Activated naive CD8-positive, alpha-beta T cell treated with anti-CD3 and anti-CD28 coated beads, Interleukin-2, amount 10 ng/mL, durations not matched to agents 7 days and 5 days (primary cell): Measurements from ENCODE around the gene ZBTB20. TPM values are rescaled to one million over a fixed set of nuclear protein-coding genes. Genes with fewer than 3 reads are reported as not detected.

Source experiments
- ATAC-seq: fragments of 150-1000 bp; cut with Tn5 transposase; one replicate; pipeline ENCODE4 v1.10.0; 2021; ENCODE audit warnings: low read depth, moderate library complexity
- POLR2A ChIA-PET: fragments of 350-600 bp; sonication (Branson Sonifier 250); formaldehyde crosslinking; loops from one replicate; lab custom pipeline; 2021; ENCODE audit warnings: antibody characterized with exemption; lab: Charles Lee
- DNase-seq: peaks from one replicate; pipeline ENCODE4 v3.0.0; 2021
- H3K27ac Mint-ChIP-seq: one replicate; pipeline ENCODE4 v1.8.0; 2022; ENCODE audit warnings: mild to moderate bottlenecking, mixed read lengths
- H3K27me3 Mint-ChIP-seq: one replicate; pipeline ENCODE4 v1.8.0; 2022; ENCODE audit warnings: mild to moderate bottlenecking, moderate library complexity, mixed read lengths
- H3K36me3 Mint-ChIP-seq: one replicate; pipeline ENCODE4 v1.8.0; 2021; ENCODE audit warnings: mild to moderate bottlenecking, mixed read lengths
- H3K4me1 Mint-ChIP-seq: one replicate; pipeline ENCODE4 v1.8.0; 2021; ENCODE audit warnings: mixed read lengths
- H3K4me3 Mint-ChIP-seq: one replicate; pipeline ENCODE4 v1.8.0; 2022; ENCODE audit warnings: mild to moderate bottlenecking, moderate library complexity, mixed read lengths
- H3K9me3 Mint-ChIP-seq: one replicate; pipeline ENCODE4 v1.8.0; 2021; ENCODE audit warnings: mixed read lengths
- total RNA-seq, 2 experiments: library from RNA; stranded (reverse); gene quantifications; one replicate each; pipeline ENCODE4 v1.2.3, GENCODE V29; 2021

The ZBTB20 gene
- total RNA-seq, 2 experiments from 2014 or later = 27.4 to 31.3 TPM

DNA sequence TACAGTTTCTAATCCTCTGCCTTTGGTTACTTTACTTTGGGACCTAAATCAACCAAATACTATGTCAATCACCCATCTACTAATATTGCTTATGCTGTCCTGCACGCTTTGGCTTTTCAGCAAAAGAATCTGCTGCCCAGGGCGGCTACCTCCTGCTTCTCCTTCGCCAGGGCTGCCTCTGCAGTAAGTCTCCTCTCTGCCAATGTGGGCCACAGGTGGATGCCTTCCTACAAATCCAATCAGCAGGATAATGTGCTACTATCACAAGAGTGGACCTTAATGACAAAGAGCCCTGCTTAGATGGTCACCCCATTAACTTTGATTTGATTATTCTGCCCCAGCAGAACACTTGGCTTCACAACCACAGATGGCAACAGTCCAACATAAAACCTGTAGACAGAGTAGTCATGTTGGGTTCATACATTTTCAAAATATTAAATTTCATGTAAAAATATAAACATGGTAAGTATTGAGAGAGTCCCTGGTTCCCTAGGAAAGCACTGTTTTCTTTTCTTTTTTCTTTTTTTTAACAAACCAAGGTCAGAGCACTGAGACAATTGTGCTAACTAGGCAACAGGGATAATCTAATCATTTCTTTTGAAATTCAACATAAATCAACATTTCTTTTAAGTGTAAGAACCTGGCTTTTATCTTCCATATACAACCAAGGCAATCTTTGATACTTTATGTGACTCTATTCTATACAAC lies 298.3 kb downstream of the ZBTB20 start:
- no peak overlapping the region for H3K4me3 Mint-ChIP-seq
- H3K4me1 Mint-ChIP-seq = peaks cover 2% of the 10 kb centered on the region
- DNase-seq (no peak), ATAC-seq (no peak)
- H3K27me3 Mint-ChIP-seq = no peaks in the 10 kb centered on the region
- no peaks in the 10 kb centered on the region for H3K9me3 Mint-ChIP-seq
- no peak overlapping the region for H3K27ac Mint-ChIP-seq
- POLR2A ChIA-PET = no interaction called here
- peaks cover 1% of the 10 kb centered on the region for H3K36me3 Mint-ChIP-seq

DNA sequence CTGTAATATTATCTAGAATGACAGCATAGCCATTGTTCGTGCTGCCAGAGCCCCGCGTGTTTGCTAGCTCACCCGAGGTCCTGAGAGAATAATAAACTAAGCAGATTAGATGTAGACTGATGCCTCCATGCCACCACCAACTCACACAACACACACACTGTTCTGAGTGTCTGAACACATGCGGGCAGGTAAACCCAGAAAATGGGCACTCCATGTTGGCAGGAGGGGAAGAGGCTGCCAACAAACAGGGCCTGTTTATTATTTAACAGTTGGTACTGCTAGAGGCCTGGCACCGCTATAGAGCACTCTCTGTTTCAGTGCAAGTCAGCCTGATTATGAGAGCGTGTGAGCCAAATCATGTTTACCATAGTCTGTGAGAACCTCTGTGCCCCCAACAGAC lies 299.0 kb downstream of the ZBTB20 start:
- Mint-ChIP-seq H3K27ac (no peak overlapping the region), H3K4me1 (peaks cover 2% of the 10 kb centered on the region), H3K9me3 (no peaks in the 10 kb centered on the region), H3K27me3 (no peaks in the 10 kb centered on the region), H3K4me3 (no peak overlapping the region), H3K36me3 (peaks cover 2% of the 10 kb centered on the region)
- ATAC-seq = no peak
- POLR2A ChIA-PET = no interaction called here
- DNase-seq = no peak

DNA sequence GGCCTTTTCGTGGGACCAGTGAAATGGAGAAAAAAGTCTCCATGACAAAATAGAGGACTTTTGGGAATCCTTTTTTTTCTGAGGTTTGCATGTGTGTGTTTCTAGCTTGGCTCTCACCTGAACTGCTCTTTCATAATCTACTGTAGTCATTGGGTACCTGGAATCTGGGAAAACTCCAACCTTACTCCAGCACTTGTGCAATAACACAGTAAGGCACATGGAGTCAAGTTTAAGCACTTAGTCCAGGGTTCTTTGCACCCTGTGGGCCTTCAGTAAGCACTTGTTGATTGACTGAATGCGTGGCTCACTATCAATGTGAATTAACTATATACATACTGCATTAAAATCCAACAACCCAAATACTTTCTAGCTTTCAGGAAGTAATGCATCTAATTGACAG lies 299.5 kb downstream of the ZBTB20 start:
- H3K36me3 Mint-ChIP-seq = peaks cover 5% of the 10 kb centered on the region
- POLR2A ChIA-PET = no interaction called here
- ATAC-seq (no peak), DNase-seq (no peak)
- H3K27me3 Mint-ChIP-seq = no peaks in the 10 kb centered on the region
- H3K4me1 Mint-ChIP-seq = peaks cover under 1% of the 10 kb centered on the region
- no peak overlapping the region for H3K4me3 Mint-ChIP-seq
- H3K9me3 Mint-ChIP-seq = no peaks in the 10 kb centered on the region
- H3K27ac Mint-ChIP-seq = no peak overlapping the region

DNA sequence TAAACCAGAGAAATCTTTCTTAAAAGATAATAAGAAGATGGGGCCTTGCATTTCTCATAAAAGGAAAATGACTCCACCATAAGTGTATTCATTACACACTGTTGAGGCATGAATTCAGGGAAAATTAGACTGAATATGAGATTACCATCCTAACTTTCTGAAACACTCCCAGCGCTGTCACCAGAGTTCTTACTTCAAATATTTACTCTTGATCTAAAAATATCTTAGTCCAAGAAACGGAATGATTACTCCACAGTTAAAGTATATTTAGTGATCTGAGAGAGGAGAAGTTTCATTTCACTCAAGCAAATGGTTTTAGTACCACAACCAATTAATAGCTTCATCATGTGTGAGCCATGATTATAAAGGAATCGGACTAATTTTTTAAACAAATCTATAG lies 300.3 kb downstream of the ZBTB20 start:
- no peak overlapping the region for H3K27ac Mint-ChIP-seq
- H3K9me3 Mint-ChIP-seq = no peaks in the 10 kb centered on the region
- POLR2A ChIA-PET = no interaction called here
- H3K4me3 Mint-ChIP-seq = no peak overlapping the region
- no peak for ATAC-seq
- peaks cover 3% of the 10 kb centered on the region for H3K36me3 Mint-ChIP-seq
- DNase-seq = no peak
- H3K4me1 Mint-ChIP-seq = no peaks in the 10 kb centered on the region
- H3K27me3 Mint-ChIP-seq = no peaks in the 10 kb centered on the region

DNA sequence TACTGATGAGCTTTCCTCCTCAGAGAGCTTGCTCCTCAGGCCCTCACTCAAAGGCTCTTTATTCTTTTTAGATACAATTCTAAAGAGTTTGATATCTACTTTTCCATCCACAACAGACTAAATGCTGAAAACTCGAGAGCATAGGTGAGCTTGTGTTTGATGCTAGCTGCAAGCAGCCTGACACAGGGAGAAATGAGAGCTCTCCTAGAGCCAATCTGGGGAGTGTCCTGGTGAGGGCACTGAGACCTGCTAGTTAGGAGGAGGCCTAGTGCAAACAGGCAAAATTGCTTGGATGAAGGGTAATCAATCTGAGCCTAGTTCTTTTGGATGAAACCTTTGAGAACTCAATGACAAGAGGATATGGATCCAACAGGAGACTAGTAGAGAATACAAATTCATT lies 300.8 kb downstream of the ZBTB20 start:
- ATAC-seq (no peak), DNase-seq (no peak)
- Mint-ChIP-seq H3K9me3 (no peaks in the 10 kb centered on the region), H3K27ac (no peak overlapping the region), H3K36me3 (peaks cover 3% of the 10 kb centered on the region), H3K4me1 (no peaks in the 10 kb centered on the region), H3K4me3 (no peak overlapping the region), H3K27me3 (no peaks in the 10 kb centered on the region)
- POLR2A ChIA-PET = no interaction called here

DNA sequence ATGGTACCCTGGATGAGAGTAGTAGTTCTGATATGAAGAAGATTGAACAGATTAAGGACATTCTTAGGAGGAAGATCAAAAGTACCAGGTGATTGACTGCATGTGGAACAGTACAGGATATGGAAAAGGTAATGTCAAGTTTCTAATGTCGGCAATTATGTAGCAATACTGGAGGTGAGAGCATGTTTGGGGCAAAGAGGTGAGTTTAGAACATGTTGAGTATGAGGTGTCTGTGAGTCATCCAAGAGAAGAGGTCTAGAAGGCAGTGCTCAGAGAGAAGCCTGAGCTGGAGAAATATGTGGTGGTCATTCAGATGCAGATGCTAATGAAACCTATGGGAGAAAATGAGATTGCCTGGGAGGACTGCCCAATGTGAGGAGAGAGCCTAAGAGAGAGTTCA lies 305.6 kb downstream of the ZBTB20 start:
- Mint-ChIP-seq H3K9me3 (no peaks in the 10 kb centered on the region), H3K4me3 (no peak overlapping the region), H3K27me3 (no peaks in the 10 kb centered on the region), H3K36me3 (peaks cover 5% of the 10 kb centered on the region), H3K27ac (no peak overlapping the region), H3K4me1 (no peaks in the 10 kb centered on the region)
- DNase-seq = no peak
- ATAC-seq = no peak
- POLR2A ChIA-PET = no interaction called here

DNA sequence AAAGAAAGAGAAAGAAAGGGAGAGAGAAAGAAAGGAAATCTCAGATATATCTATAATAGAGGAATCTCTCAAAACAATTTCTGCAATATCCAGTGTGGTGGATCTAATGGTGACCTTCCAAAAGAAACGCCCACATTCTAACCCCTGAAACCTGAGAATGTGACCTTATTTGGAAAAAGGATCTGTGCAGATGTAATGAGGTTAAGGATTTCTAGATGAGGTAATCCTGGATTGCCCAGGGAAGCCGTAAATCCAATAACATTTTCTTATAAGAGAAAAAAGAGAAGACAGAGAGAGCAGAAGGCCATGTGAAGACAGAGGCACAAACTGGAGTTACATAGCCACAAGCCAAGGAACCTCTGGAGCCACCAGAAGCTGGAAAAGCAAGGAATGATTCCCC lies 307.6 kb downstream of the ZBTB20 start:
- Mint-ChIP-seq H3K27me3 (no peaks in the 10 kb centered on the region), H3K9me3 (no peaks in the 10 kb centered on the region), H3K27ac (no peak overlapping the region), H3K4me3 (no peak overlapping the region), H3K4me1 (no peaks in the 10 kb centered on the region), H3K36me3 (peaks cover 6% of the 10 kb centered on the region)
- ATAC-seq (no peak), DNase-seq (no peak)
- POLR2A ChIA-PET = no interaction called here

DNA sequence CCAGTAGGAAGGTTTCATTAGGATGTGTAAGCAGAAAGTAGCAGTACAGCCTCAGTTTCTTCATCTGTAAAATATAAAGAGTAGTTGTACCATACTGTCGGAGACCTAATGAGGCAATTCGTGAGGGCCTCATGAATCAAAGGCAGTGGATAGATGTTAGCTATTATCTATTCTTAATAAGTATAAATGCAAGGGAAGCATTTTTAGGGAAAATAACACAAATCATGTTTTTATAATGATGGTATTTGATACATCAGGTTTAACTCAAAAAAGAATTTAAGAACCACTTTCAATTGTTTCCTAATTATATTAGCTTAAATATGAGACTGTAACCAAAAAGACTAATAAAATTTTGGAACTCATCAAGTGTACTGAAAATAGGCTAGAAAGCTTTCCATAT lies 309.1 kb downstream of the ZBTB20 start:
- no peak overlapping the region for H3K4me3 Mint-ChIP-seq
- ATAC-seq (no peak), DNase-seq (no peak)
- no peaks in the 10 kb centered on the region for H3K27me3 Mint-ChIP-seq
- H3K27ac Mint-ChIP-seq = no peak overlapping the region
- H3K4me1 Mint-ChIP-seq = no peaks in the 10 kb centered on the region
- POLR2A ChIA-PET = no interaction called here
- H3K36me3 Mint-ChIP-seq = peaks cover 5% of the 10 kb centered on the region
- no peaks in the 10 kb centered on the region for H3K9me3 Mint-ChIP-seq

DNA sequence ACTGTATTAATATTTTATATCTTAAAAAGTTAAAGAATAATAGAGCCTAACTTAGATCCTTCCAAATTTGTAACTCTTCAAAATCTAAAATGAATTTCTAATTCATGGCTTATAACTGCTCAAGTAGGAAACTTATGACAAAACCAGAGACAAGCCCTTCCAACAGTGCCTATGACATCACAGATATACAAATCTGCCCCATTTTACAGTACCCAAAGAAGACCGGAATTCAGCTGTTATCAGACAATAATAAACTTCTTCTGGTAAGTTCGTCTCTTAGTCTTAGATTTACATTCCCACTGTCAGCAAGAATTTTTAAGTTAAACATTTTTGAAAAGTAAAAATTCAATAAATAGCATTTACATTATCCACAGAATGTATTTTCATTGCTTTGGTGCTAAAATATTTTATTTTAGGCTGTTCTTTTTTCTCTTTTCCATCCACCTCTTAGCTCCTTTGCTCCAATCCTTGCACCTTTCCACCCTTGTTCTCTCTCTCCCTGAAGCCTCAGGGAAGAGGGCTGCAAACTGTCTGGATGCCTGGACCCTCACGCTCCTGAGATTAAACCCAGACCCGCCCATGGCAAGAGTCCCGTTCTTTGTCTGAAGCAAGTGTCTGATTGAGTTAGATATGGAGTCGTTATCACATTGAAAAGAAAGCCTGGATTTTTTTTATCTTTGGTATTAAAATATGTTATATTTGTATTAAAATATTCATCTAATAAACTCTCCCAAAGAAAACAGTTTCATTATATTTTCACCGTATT lies 312.7 kb downstream of the ZBTB20 start:
- POLR2A ChIA-PET = no interaction called here
- no peaks in the 10 kb centered on the region for H3K4me1 Mint-ChIP-seq
- ATAC-seq (no peak), DNase-seq (no peak)
- no peaks in the 10 kb centered on the region for H3K9me3 Mint-ChIP-seq
- no peaks in the 10 kb centered on the region for H3K27me3 Mint-ChIP-seq
- no peak overlapping the region for H3K27ac Mint-ChIP-seq
- no peak overlapping the region for H3K4me3 Mint-ChIP-seq
- peaks cover 3% of the 10 kb centered on the region for H3K36me3 Mint-ChIP-seq

DNA sequence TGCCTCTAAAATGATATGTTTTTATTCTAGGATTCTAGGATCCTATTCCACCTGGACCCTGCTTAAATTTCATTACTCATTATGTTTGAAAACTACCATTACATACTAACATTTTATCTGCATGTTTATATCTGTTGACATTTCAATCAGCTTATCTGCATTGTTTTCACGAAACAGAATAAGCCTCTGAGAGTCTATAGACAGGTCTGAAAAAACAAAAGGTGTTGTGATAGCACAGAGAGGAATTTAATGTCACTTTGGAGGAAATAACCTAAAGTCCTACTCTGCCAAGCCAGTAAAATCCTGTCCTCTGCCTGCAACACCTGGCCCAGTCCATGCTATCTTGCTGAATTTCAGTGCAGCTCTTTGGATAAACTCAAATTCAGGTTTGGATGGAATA lies 315.2 kb downstream of the ZBTB20 start:
- no peaks in the 10 kb centered on the region for H3K27me3 Mint-ChIP-seq
- no peaks in the 10 kb centered on the region for H3K4me1 Mint-ChIP-seq
- DNase-seq = no peak
- no peak overlapping the region for H3K27ac Mint-ChIP-seq
- POLR2A ChIA-PET = no interaction called here
- H3K36me3 Mint-ChIP-seq = peaks cover 3% of the 10 kb centered on the region
- ATAC-seq = no peak
- no peaks in the 10 kb centered on the region for H3K9me3 Mint-ChIP-seq
- no peak overlapping the region for H3K4me3 Mint-ChIP-seq

DNA sequence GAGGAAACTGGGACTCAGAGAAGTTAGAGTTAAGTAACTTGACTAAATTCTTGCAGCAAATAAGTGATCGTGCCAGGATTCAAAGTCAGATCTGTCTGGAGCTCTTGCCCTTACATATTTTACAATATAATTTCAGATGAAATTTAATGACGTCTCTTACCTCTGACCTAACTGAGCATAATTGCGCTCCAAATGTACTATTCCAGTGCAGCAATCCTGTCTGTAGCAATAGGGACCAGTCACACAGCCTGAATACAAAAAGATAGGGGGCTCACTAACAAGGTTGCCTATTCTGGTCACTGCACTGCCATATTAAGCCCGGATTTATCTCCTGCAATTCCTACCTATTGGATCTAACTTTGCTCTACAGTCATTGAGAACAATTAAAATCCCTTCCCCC lies 316.4 kb downstream of the ZBTB20 start:
- Mint-ChIP-seq H3K36me3 (no peaks in the 10 kb centered on the region), H3K4me3 (no peak overlapping the region), H3K27me3 (no peaks in the 10 kb centered on the region), H3K27ac (no peak overlapping the region), H3K9me3 (no peaks in the 10 kb centered on the region), H3K4me1 (no peaks in the 10 kb centered on the region)
- POLR2A ChIA-PET = no interaction called here
- no peak for ATAC-seq
- no peak for DNase-seq

DNA sequence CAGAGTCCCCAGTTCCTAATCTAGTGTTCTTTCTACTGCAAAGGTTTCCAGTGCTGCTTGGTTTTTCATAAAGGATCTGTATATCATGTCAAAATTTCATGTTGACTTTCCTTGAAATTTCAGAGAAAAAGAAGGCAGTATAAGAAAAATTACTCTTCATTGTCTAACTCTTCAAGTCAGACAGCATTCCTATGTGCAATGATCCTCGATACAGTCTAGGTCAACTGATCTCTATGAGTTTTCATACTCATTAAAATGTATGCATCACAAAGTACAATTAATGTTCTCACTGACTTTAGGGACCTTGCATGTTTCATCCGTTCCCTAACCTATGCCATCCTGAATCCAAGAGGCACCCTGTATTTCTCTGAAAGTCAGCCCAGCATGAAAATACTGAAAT lies 317.3 kb downstream of the ZBTB20 start:
- POLR2A ChIA-PET = no interaction called here
- H3K4me3 Mint-ChIP-seq = no peak overlapping the region
- no peak overlapping the region for H3K27ac Mint-ChIP-seq

DNA sequence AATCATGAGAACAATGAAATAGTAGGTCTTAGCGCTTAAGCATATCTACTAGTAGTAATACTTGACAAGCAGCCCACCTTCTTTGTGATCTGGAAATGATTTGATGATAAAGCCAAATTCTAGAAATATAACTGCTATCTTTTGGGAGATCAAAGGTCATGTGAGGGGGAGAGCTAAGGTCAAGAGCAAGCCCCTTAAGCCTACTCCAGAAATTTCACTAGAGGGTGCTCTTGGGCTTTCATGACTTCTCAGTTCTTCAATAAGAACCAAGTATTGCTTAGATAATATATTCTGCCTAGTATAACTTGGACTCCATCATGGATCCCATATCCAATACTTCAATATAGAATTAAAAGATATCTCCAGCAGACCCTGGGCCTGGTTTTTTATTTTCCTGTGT lies 319.6 kb downstream of the ZBTB20 start:
- H3K27ac Mint-ChIP-seq = no peak overlapping the region
- POLR2A ChIA-PET = no interaction called here
- no peaks in the 10 kb centered on the region for H3K27me3 Mint-ChIP-seq
- no peak for ATAC-seq
- H3K4me1 Mint-ChIP-seq = no peaks in the 10 kb centered on the region
- H3K9me3 Mint-ChIP-seq = no peaks in the 10 kb centered on the region
- H3K4me3 Mint-ChIP-seq = no peak overlapping the region
- H3K36me3 Mint-ChIP-seq = no peaks in the 10 kb centered on the region
- no peak for DNase-seq

More for the DNA sequence above, 317.3 kb downstream of the ZBTB20 start:
- Mint-ChIP-seq H3K27me3 (no peaks in the 10 kb centered on the region), H3K36me3 (no peaks in the 10 kb centered on the region), H3K9me3 (no peaks in the 10 kb centered on the region), H3K4me1 (no peaks in the 10 kb centered on the region)
- no peak for DNase-seq
- ATAC-seq = no peak

DNA sequence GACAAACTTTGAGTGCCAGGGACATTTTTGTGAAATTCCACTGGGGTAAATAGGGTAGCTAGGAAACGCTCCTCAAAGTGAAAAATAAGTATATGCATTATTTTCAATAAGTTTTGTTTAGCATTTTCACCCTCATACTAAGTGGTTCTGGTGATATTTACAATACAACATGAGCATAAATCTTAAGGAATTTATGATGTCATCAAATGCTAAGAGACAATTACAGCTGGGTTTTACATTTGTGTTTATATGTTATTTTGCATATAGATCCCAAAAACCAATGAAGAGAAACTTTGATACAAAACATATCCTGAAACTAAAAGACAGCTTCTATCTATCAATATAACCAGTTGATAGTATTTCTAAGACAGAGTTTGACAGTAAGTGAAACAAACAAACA lies 323.1 kb downstream of the ZBTB20 start:
- Mint-ChIP-seq H3K9me3 (no peaks in the 10 kb centered on the region), H3K27me3 (no peaks in the 10 kb centered on the region), H3K4me3 (no peak overlapping the region), H3K27ac (no peak overlapping the region), H3K4me1 (no peaks in the 10 kb centered on the region), H3K36me3 (no peaks in the 10 kb centered on the region)
- no peak for ATAC-seq
- DNase-seq = no peak
- POLR2A ChIA-PET = no interaction called here
